ENCODE measurements around the gene TNIK.

Gene TNIK

GRCh38 chr3:171194965-171195364, 265.2 kb downstream of the TNIK start:
- no peak for TF ChIP-seq CTCF (conservative IDR thresholded peaks at IDR 0.05; ENCODE audit: control insufficient read depth, insufficient read depth, low read depth, low read length)
- no peak for DNase-seq (ENCODE audit: low read depth)
- H3K4me3 ChIP-seq (ENCODE audit: control insufficient read depth, low read depth, low read length) = no peak overlapping the region

- DNase-seq (ENCODE audit: low read depth) = no peak
- TF ChIP-seq CTCF (conservative IDR thresholded peaks at IDR 0.05; ENCODE audit: control insufficient read depth, insufficient read depth, low read depth, low read length) = no peak
- H3K4me3 ChIP-seq (ENCODE audit: control insufficient read depth, low read depth, low read length) = no peak overlapping the region
Observed at GRCh38 chr3:171193693-171194092, 266.5 kb downstream of the TNIK start.

GRCh38 chr3:171192176-171192854, 267.9 kb downstream of the TNIK start:
- no peak for TF ChIP-seq CTCF (conservative IDR thresholded peaks at IDR 0.05; ENCODE audit: control insufficient read depth, insufficient read depth, low read depth, low read length)
- DNase-seq (ENCODE audit: low read depth) = peak; percentile 91
- H3K4me3 ChIP-seq (ENCODE audit: control insufficient read depth, low read depth, low read length) = no peak overlapping the region

- DNase-seq (ENCODE audit: low read depth) = peak; percentile 54
- no peak overlapping the region for H3K4me3 ChIP-seq (ENCODE audit: control insufficient read depth, low read depth, low read length)
- no peak for TF ChIP-seq CTCF (conservative IDR thresholded peaks at IDR 0.05; ENCODE audit: control insufficient read depth, insufficient read depth, low read depth, low read length)
Observed at GRCh38 chr3:171190668-171191067, 269.5 kb downstream of the TNIK start.

GRCh38 chr3:171189394-171190080, 270.7 kb downstream of the TNIK start:
- DNase-seq (ENCODE audit: low read depth) = no peak
- TF ChIP-seq CTCF (conservative IDR thresholded peaks at IDR 0.05; ENCODE audit: control insufficient read depth, insufficient read depth, low read depth, low read length) = no peak

GRCh38 chr3:171187706-171188290, 272.4 kb downstream of the TNIK start:
- peak; percentile 77 for TF ChIP-seq CTCF (conservative IDR thresholded peaks at IDR 0.05; ENCODE audit: control insufficient read depth, insufficient read depth, low read depth, low read length)
- H3K4me3 ChIP-seq (ENCODE audit: control insufficient read depth, low read depth, low read length) = no peak overlapping the region
- DNase-seq (ENCODE audit: low read depth) = peak; percentile 56

More at GRCh38 chr3:171189394-171190080, 270.7 kb downstream of the TNIK start:
- no peak overlapping the region for H3K4me3 ChIP-seq (ENCODE audit: control insufficient read depth, low read depth, low read length)

All from fibroblast of mammary gland (primary cell).